Measurements from ENCODE around the gene ARHGAP23. TPM values are rescaled to one million over a fixed set of nuclear protein-coding genes. Genes with fewer than 3 reads are reported as not detected.

ARHGAP23 gene
- total RNA-seq, 4 donors from 2014 or later = 2.6 to 119 (median 15.2) TPM

- Histone ChIP-seq H3K27ac (peak overlapping the region; percentile 82 to 88), H3K4me1 (peaks cover 4 to 27% of the 10 kb centered on the region in 2 donors), H3K9me3 (no peaks in the 10 kb centered on the region), H3K36me3 (no peaks in the 10 kb centered on the region), H3K4me3 (no peak overlapping the region), H3K27me3 (no peaks in the 10 kb centered on the region)
- DNase-seq = no peak
- intact Hi-C loops (cut with DNase I; ENCODE audit: low total_unique reads) = no loop called here
- peak in 2 of 4 experiments; percentile 7 to 15 for TF ChIP-seq CTCF (IDR thresholded peaks at IDR 0.05)
- TF ChIP-seq POLR2A (IDR thresholded peaks at IDR 0.05) = no peak
Measured at GRCh38 chr17:38456031-38456815, 28.0 kb downstream of the ARHGAP23 start.

GRCh38 chr17:38457577-38458371 is 29.5 kb downstream of the ARHGAP23 start:
- H3K27me3 ChIP-seq = no peaks in the 10 kb centered on the region

GRCh38 chr17:38458521-38458920 is 30.3 kb downstream of the ARHGAP23 start:
- H3K4me1 ChIP-seq = peaks cover 0 to 13% of the 10 kb centered on the region in 2 donors
- H3K9me3 ChIP-seq = no peaks in the 10 kb centered on the region
- no peak for TF ChIP-seq CTCF (IDR thresholded peaks at IDR 0.05)
- TF ChIP-seq POLR2A (IDR thresholded peaks at IDR 0.05) = no peak
- no peaks in the 10 kb centered on the region for H3K36me3 ChIP-seq
- H3K27me3 ChIP-seq = no peaks in the 10 kb centered on the region
- H3K27ac ChIP-seq = no peak overlapping the region
- no peak overlapping the region for H3K4me3 ChIP-seq
- no peak for DNase-seq
- intact Hi-C loops (cut with DNase I; ENCODE audit: low total_unique reads) = no loop called here

More at GRCh38 chr17:38457577-38458371, 29.5 kb downstream of the ARHGAP23 start:
- no peak for DNase-seq
- Histone ChIP-seq H3K4me1 (peaks cover 0 to 13% of the 10 kb centered on the region in 2 donors), H3K4me3 (no peak overlapping the region), H3K9me3 (no peaks in the 10 kb centered on the region), H3K27ac (no peak overlapping the region), H3K36me3 (no peaks in the 10 kb centered on the region)
- TF ChIP-seq POLR2A (IDR thresholded peaks at IDR 0.05) (no peak), CTCF (IDR thresholded peaks at IDR 0.05) (no peak)
- intact Hi-C loops (cut with DNase I; ENCODE audit: low total_unique reads) = no loop called here

- no peak for TF ChIP-seq POLR2A (IDR thresholded peaks at IDR 0.05)
- TF ChIP-seq CTCF (IDR thresholded peaks at IDR 0.05) = no peak
- intact Hi-C loops (cut with DNase I; ENCODE audit: low total_unique reads) = no loop called here
- no peak overlapping the region for H3K4me3 ChIP-seq
- H3K27ac ChIP-seq = no peak overlapping the region
- no peaks in the 10 kb centered on the region for H3K27me3 ChIP-seq
- H3K4me1 ChIP-seq = peaks cover 0 to 15% of the 10 kb centered on the region in 2 donors
- DNase-seq = no peak
- H3K36me3 ChIP-seq = no peaks in the 10 kb centered on the region
- no peaks in the 10 kb centered on the region for H3K9me3 ChIP-seq
Measured at GRCh38 chr17:38459567-38459966, 31.3 kb downstream of the ARHGAP23 start.
